Erythroblast (primary cell): Measurements from ENCODE around the gene RIPOR2.

ENCODE experiments used
- GATA1 ChIP-seq: IDR thresholded peaks from 2 replicates; pipeline ENCODE4 v1.6.1; 2011; ENCODE audit warnings: low read depth, mild to moderate bottlenecking, control low read depth, low read length, moderate library complexity
- POLR2A ChIP-seq: IDR thresholded peaks from 2 replicates; pipeline ENCODE4 v1.6.1; 2011; ENCODE audit warnings: mild to moderate bottlenecking, low read length

GRCh38 chr6:24899997-24900325, 35.8 kb downstream of the RIPOR2 start:
- TF ChIP-seq POLR2A (no peak), GATA1 (no peak)
